Skeletal muscle satellite cell (primary cell): ENCODE data around the gene ZNF468.
A peak's percentile ranks its signal among the peaks of the same experiment; 100 is the strongest.
"Not testable (repeated sequence)": the region's sequence is repeated elsewhere in the genome, so short reads cannot be mapped to it uniquely, and the experiment has no call there.

Source experiments
- H3K27me3 ChIP-seq: 2 replicates; pipeline ENCODE4 v1.7.0; 2013; ENCODE audit warnings: low read length; ENCODE audit not compliant: control insufficient read depth, insufficient read depth
- H3K36me3 ChIP-seq: 2 replicates; pipeline ENCODE4 v1.7.0; 2013; ENCODE audit warnings: mild to moderate bottlenecking, control low read depth, low read length; ENCODE audit not compliant: insufficient read depth
- H3K4me1 ChIP-seq: 2 replicates; pipeline ENCODE4 v1.7.0; 2013; ENCODE audit warnings: low read length; ENCODE audit not compliant: control insufficient read depth, insufficient read depth
- H3K4me2 ChIP-seq: 2 replicates; pipeline ENCODE4 v1.7.0; 2013; ENCODE audit warnings: mild to moderate bottlenecking, low read length
- H3K4me3 ChIP-seq: 2 replicates; pipeline ENCODE4 v1.7.0; 2013; ENCODE audit warnings: low read length
- H3K9ac ChIP-seq: 2 replicates; pipeline ENCODE4 v1.7.0; 2013; ENCODE audit warnings: mild to moderate bottlenecking, low read depth, low read length, moderate library complexity
- H3K9me3 ChIP-seq: replicated peaks from 2 replicates; pipeline ENCODE4 v1.7.0; 2013; ENCODE audit warnings: mild to moderate bottlenecking, control low read depth, low read length

ZNF468 gene

GRCh38 chr19:52880895-52881389 is 23.5 kb upstream of the ZNF468 start:
- Histone ChIP-seq H3K9me3 (peaks cover 48% of the 10 kb centered on the region), H3K9ac (no peak overlapping the region), H3K27me3 (no peaks in the 10 kb centered on the region), H3K4me3 (no peak overlapping the region), H3K4me1 (no peaks in the 10 kb centered on the region), H3K4me2 (no peak overlapping the region), H3K36me3 (peaks cover 68% of the 10 kb centered on the region)

DNA sequence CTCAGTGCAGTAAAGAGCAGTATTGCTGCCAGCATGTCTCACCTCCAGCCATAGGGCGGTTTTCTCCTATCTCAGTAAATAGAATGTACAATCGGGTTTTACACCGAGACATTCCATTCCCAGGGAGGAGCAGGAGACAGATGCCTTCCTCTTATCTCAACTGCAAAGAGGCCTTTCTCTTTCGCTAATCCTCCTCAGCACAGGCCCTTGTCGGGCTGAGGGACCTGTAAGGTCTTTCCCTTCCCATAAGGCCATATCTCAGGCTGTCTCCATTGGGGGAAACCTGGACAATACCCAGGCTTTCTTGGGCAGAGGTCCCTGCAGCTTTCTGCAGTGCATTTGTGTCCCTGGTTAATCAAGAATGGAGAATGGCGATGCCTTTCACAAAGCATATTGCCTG is 15.6 kb upstream of the ZNF468 start:
- not testable (repeated sequence) for H3K4me1 ChIP-seq, H3K9me3 ChIP-seq, H3K9ac ChIP-seq, H3K4me3 ChIP-seq, H3K4me2 ChIP-seq, H3K27me3 ChIP-seq, H3K36me3 ChIP-seq

- Histone ChIP-seq H3K9me3 (peaks cover 3% of the 10 kb centered on the region), H3K4me2 (no peak overlapping the region), H3K9ac (no peak overlapping the region), H3K4me1 (no peaks in the 10 kb centered on the region), H3K4me3 (no peak overlapping the region), H3K36me3 (no peaks in the 10 kb centered on the region), H3K27me3 (no peaks in the 10 kb centered on the region)
These were observed 14.0 kb upstream of the ZNF468 start for GRCh38 chr19:52871466-52871865.

- not testable (repeated sequence) for H3K4me1 ChIP-seq, H3K9ac ChIP-seq, H3K36me3 ChIP-seq, H3K9me3 ChIP-seq, H3K4me2 ChIP-seq, H3K27me3 ChIP-seq, H3K4me3 ChIP-seq
These were observed 10.6 kb upstream of the ZNF468 start for GRCh38 chr19:52868031-52868430.

DNA sequence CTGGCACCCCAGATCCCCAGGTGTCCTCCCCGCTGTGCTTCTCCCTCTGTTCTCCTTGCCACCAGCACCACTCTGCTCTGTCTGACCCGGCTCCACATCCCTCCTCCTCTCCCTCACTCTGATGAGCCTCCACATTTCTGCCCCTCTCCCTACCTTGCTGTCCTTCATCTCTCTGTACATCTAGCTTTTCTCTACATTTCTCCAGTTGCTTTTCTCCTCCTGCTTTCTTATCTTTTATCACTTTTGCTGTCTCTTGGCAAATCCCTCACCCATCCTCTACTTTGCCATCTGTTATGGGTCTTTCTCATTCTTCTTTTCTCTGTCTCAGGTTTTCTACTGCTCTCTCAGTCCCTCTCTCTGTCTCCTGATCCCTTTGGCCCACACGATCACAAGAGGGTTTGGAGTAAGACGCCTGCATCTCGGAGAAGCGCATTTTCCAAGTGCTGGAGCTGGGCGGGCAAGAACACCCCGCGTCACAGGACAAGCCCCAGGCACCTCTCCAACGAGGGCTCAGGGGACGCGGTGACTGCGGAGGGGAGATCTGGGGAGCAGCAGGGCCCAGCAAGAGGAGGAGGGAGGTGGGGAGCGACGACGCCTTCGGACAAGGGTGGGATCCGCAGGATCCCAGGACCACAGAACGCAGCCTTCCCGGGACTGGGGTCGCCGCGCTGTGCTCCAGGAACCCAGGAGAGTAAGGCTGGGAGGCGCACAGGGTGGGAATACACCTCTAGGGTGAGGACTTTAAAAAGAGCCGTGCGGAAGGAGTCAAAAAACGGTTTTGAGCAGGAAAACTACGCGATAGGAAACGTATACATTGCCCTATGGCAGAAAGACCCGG is 660 bp downstream of the ZNF468 start:
- not testable (repeated sequence) for H3K36me3 ChIP-seq, H3K4me1 ChIP-seq, H3K27me3 ChIP-seq, H3K9me3 ChIP-seq
- H3K9ac ChIP-seq, result peak overlapping the region; percentile 90
- peak overlapping the region; percentile 81 for H3K4me2 ChIP-seq
- peak overlapping the region; percentile 96 for H3K4me3 ChIP-seq

GRCh38 chr19:52847352-52847751 is 10.1 kb downstream of the ZNF468 start:
- Histone ChIP-seq H3K36me3 (peaks cover 70% of the 10 kb centered on the region), H3K9me3 (peaks cover 27% of the 10 kb centered on the region)
- not testable (repeated sequence) for H3K4me2 ChIP-seq, H3K27me3 ChIP-seq, H3K4me3 ChIP-seq, H3K9ac ChIP-seq, H3K4me1 ChIP-seq

DNA sequence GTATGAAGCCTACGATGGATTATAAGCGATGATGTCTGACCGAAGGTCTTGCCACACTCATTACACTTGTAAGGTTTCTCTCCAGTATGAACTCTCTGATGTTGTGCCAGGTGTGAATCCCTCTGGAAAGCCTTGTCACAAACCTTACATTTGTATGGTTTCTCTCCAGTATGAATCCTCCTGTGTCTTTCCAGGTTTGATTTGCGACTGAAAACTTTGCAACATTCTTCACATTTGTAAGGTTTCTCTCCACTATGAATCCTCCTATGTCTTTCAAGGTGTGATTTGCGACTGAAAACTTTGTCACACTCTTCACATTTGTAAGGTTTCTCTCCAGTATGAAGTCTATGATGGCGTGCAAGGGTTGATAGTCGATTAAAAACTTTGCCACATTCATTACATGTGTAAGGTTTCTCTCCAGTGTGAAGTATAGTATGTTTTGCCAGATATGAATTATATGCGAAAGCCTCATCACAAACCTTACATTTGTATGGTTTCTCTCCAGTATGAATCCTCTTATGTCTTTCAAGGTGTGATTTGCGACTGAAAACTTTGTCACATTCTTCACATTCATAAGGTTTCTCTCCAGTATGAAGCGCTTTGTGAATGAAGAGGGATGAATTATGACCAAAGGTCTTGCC is 16.5 kb downstream of the ZNF468 start:
- not testable (repeated sequence) for H3K4me1 ChIP-seq, H3K4me2 ChIP-seq, H3K27me3 ChIP-seq, H3K4me3 ChIP-seq, H3K9ac ChIP-seq
- Histone ChIP-seq H3K9me3 (peaks cover 59% of the 10 kb centered on the region), H3K36me3 (peaks cover 74% of the 10 kb centered on the region)

- H3K4me3 ChIP-seq, result not testable (repeated sequence)
These were observed 23.1 kb downstream of the ZNF468 start for GRCh38 chr19:52834289-52834688.

GRCh38 chr19:52833541-52833940 is 23.9 kb downstream of the ZNF468 start:
- not testable (repeated sequence) for H3K4me1 ChIP-seq, H3K9me3 ChIP-seq, H3K27me3 ChIP-seq, H3K4me3 ChIP-seq, H3K36me3 ChIP-seq, H3K4me2 ChIP-seq, H3K9ac ChIP-seq

More at GRCh38 chr19:52834289-52834688, 23.1 kb downstream of the ZNF468 start:
- H3K27me3 ChIP-seq, H3K36me3 ChIP-seq, H3K4me2 ChIP-seq, H3K9me3 ChIP-seq, H3K4me1 ChIP-seq, H3K9ac ChIP-seq: not testable (repeated sequence)

DNA sequence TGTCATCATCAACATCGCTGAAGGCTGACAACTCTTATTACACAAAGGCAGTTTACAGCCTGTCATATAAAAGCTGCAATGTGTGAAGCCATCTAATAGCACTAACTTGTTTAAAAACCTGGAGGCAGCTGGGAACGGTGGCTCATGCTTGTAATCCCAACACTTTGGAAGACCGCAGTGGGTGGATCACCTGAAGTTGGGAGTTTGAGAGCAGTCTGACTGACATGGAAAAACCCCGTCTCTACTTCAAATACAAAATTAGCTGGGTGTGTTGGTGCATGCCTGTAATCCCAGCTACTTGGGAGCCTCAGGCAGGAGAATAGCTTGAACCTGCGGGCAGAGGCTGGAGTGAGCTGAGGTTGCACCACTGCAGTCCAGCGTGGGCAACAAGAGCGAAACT is 27.6 kb downstream of the ZNF468 start:
- not testable (repeated sequence) for H3K9me3 ChIP-seq, H3K4me1 ChIP-seq, H3K4me3 ChIP-seq

DNA sequence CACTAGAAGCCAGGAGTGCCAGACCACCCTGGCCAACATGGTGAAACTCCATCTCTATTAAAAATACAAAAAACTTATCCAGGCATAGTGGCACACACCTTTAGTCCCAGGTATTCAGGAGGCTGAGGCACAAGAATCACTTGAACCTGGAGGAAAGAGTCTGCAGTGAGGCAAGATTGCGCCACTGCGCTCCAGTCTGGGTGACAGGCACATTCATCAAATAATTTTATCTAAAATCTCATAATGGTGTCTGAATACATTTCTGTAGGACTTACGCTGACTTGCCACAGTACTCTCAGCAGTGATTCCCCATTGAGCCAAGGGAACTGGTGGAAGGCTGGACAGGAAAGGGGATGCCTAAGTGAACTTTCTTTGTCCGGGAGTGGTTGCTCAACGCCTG is 31.7 kb downstream of the ZNF468 start:
- Histone ChIP-seq H3K9me3 (peaks cover 2% of the 10 kb centered on the region), H3K27me3 (no peaks in the 10 kb centered on the region), H3K4me2 (no peak overlapping the region), H3K9ac (no peak overlapping the region), H3K36me3 (no peaks in the 10 kb centered on the region), H3K4me1 (no peaks in the 10 kb centered on the region), H3K4me3 (no peak overlapping the region)

More for the DNA sequence above, 27.6 kb downstream of the ZNF468 start:
- H3K4me2 ChIP-seq, H3K9ac ChIP-seq, H3K36me3 ChIP-seq, H3K27me3 ChIP-seq: not testable (repeated sequence)

GRCh38 chr19:52823676-52824075 is 33.7 kb downstream of the ZNF468 start:
- Histone ChIP-seq H3K27me3 (no peaks in the 10 kb centered on the region), H3K4me2 (no peak overlapping the region), H3K36me3 (no peaks in the 10 kb centered on the region), H3K9me3 (peaks cover 2% of the 10 kb centered on the region), H3K9ac (no peak overlapping the region), H3K4me1 (no peaks in the 10 kb centered on the region), H3K4me3 (no peak overlapping the region)
